Measurements from ENCODE around the gene IL32. TPM values are rescaled to one million over a fixed set of nuclear protein-coding genes. Genes with fewer than 3 reads are reported as not detected.

The IL32 gene
- total and polyA plus RNA-seq, 9 of the 15 experiments (the other 6 are each of a cell fraction or from before 2014, with no cell fraction given) = 0.21 to 2.2 (median 0.37) TPM; not detected in 3

DNA sequence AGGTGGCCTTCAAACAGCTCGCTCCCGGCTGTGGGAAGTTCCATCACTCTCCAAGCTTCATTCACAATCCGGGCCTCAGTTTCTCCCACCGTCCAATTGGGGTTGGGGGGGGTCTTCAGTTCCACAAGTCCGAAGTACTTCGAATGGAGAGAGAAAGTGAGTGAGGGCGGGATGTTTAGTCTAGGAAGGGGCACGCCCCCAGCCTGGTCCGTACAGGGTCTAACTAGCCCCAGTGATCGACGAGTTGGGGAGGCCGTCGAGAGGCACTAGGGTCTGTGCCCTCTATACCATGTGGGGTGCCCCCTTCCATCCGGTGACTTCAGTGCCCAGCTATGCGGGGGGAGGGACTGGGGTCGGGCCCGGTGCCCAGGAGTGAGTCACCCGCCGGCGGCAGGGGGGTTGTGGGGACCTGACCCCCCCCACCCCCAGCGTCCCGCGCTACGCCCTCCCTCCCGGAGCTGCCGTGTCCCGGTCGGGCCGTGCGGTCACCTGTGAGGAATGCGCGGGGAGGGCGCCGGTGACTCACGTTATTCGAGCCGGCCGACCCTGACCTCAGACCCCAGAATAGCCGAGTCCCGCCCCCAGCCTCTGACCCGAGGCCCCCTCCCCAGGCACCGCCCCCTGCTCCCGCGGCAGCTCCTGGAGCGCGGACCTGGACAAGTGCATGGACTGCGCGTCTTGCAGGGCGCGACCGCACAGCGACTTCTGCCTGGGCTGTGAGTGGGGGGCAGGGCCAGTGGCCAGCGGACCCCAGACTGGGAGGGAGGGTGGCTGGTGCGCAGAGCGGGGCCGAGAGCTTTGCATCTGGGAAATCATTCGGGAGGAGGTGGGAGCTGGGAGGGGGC lies 44.6 kb upstream of the IL32 start (continued):
- TF ChIP-seq RAD21 (CRISPR knock-in tag; conservative IDR thresholded peaks at IDR 0.05 in 1 of 2, IDR thresholded peaks at IDR 0.05 in 1 of 2) (no peak), TAF7 (tag; IDR thresholded peaks at IDR 0.05) (no peak), ZKSCAN1 (IDR thresholded peaks at IDR 0.05; ENCODE audit: low read depth, low read length) (no peak), ZC3H11A (IDR thresholded peaks at IDR 0.05; ENCODE audit: low read depth, low read length) (no peak), TAF15 (IDR thresholded peaks at IDR 0.05; ENCODE audit: low read depth, low read length) (no peak), ZZZ3 (IDR thresholded peaks at IDR 0.05) (no peak), NRF1 (conservative IDR thresholded peaks at IDR 0.05 in 1 of 2, IDR thresholded peaks at IDR 0.05 in 1 of 2) (0 out of 4 replicates have a peak, but pooled peaks have one; percentile 2 to 15), NCOA2 (IDR thresholded peaks at IDR 0.05; ENCODE audit: partially characterized antibody in 2 of 2) (no peak), TAF9B (IDR thresholded peaks at IDR 0.05; ENCODE audit: partially characterized antibody) (no peak)
- TF ChIP-seq, protein P1, sequence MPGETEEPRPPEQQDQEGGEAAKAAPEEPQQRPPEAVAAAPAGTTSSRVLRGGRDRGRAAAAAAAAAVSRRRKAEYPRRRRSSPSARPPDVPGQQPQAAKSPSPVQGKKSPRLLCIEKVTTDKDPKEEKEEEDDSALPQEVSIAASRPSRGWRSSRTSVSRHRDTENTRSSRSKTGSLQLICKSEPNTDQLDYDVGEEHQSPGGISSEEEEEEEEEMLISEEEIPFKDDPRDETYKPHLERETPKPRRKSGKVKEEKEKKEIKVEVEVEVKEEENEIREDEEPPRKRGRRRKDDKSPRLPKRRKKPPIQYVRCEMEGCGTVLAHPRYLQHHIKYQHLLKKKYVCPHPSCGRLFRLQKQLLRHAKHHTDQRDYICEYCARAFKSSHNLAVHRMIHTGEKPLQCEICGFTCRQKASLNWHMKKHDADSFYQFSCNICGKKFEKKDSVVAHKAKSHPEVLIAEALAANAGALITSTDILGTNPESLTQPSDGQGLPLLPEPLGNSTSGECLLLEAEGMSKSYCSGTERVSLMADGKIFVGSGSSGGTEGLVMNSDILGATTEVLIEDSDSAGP (CRISPR knock-in tag; IDR thresholded peaks at IDR 0.05) = no peak
- TF ChIP-seq, protein P2, sequence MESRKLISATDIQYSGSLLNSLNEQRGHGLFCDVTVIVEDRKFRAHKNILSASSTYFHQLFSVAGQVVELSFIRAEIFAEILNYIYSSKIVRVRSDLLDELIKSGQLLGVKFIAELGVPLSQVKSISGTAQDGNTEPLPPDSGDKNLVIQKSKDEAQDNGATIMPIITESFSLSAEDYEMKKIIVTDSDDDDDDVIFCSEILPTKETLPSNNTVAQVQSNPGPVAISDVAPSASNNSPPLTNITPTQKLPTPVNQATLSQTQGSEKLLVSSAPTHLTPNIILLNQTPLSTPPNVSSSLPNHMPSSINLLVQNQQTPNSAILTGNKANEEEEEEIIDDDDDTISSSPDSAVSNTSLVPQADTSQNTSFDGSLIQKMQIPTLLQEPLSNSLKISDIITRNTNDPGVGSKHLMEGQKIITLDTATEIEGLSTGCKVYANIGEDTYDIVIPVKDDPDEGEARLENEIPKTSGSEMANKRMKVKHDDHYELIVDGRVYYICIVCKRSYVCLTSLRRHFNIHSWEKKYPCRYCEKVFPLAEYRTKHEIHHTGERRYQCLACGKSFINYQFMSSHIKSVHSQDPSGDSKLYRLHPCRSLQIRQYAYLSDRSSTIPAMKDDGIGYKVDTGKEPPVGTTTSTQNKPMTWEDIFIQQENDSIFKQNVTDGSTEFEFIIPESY (CRISPR knock-in tag; IDR thresholded peaks at IDR 0.05) = no peak
- TF ChIP-seq, protein P3, sequence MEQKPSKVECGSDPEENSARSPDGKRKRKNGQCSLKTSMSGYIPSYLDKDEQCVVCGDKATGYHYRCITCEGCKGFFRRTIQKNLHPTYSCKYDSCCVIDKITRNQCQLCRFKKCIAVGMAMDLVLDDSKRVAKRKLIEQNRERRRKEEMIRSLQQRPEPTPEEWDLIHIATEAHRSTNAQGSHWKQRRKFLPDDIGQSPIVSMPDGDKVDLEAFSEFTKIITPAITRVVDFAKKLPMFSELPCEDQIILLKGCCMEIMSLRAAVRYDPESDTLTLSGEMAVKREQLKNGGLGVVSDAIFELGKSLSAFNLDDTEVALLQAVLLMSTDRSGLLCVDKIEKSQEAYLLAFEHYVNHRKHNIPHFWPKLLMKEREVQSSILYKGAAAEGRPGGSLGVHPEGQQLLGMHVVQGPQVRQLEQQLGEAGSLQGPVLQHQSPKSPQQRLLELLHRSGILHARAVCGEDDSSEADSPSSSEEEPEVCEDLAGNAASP (IDR thresholded peaks at IDR 0.05) = no peak
- TF ChIP-seq, protein P4, sequence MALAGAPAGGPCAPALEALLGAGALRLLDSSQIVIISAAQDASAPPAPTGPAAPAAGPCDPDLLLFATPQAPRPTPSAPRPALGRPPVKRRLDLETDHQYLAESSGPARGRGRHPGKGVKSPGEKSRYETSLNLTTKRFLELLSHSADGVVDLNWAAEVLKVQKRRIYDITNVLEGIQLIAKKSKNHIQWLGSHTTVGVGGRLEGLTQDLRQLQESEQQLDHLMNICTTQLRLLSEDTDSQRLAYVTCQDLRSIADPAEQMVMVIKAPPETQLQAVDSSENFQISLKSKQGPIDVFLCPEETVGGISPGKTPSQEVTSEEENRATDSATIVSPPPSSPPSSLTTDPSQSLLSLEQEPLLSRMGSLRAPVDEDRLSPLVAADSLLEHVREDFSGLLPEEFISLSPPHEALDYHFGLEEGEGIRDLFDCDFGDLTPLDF (CRISPR knock-in tag; IDR thresholded peaks at IDR 0.05) = no peak
- TF ChIP-seq, protein P5, sequence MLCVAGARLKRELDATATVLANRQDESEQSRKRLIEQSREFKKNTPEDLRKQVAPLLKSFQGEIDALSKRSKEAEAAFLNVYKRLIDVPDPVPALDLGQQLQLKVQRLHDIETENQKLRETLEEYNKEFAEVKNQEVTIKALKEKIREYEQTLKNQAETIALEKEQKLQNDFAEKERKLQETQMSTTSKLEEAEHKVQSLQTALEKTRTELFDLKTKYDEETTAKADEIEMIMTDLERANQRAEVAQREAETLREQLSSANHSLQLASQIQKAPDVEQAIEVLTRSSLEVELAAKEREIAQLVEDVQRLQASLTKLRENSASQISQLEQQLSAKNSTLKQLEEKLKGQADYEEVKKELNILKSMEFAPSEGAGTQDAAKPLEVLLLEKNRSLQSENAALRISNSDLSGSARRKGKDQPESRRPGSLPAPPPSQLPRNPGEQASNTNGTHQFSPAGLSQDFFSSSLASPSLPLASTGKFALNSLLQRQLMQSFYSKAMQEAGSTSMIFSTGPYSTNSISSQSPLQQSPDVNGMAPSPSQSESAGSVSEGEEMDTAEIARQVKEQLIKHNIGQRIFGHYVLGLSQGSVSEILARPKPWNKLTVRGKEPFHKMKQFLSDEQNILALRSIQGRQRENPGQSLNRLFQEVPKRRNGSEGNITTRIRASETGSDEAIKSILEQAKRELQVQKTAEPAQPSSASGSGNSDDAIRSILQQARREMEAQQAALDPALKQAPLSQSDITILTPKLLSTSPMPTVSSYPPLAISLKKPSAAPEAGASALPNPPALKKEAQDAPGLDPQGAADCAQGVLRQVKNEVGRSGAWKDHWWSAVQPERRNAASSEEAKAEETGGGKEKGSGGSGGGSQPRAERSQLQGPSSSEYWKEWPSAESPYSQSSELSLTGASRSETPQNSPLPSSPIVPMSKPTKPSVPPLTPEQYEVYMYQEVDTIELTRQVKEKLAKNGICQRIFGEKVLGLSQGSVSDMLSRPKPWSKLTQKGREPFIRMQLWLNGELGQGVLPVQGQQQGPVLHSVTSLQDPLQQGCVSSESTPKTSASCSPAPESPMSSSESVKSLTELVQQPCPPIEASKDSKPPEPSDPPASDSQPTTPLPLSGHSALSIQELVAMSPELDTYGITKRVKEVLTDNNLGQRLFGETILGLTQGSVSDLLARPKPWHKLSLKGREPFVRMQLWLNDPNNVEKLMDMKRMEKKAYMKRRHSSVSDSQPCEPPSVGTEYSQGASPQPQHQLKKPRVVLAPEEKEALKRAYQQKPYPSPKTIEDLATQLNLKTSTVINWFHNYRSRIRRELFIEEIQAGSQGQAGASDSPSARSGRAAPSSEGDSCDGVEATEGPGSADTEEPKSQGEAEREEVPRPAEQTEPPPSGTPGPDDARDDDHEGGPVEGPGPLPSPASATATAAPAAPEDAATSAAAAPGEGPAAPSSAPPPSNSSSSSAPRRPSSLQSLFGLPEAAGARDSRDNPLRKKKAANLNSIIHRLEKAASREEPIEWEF (CRISPR knock-in tag; IDR thresholded peaks at IDR 0.05) = no peak
